HL-60/S4 treated with retinoic acid at 250 ng/mL for 4 days and 3 days (cell line): Measurements from ENCODE around the gene HIF3A.
"Not testable (repeated sequence)": the region's sequence is repeated elsewhere in the genome, so short reads cannot be mapped to it uniquely, and the experiment has no call there.

Experiments
- in situ Hi-C: fragments of 300-500 bp; cut with MboI; formaldehyde crosslinking; loops from 2 replicates; pipeline ENCODE4 v1.7.0; 2022; ENCODE audit warnings: low sequenced_read_pairs

HIF3A gene

GRCh38 chr19:46321653-46322052, 24.8 kb downstream of the HIF3A start:
- in situ Hi-C loops = no loop called here

GRCh38 chr19:46323227-46323626, 26.4 kb downstream of the HIF3A start:
- in situ Hi-C loops = not testable (repeated sequence)

GRCh38 chr19:46324277-46324676, 27.4 kb downstream of the HIF3A start:
- in situ Hi-C loops = no loop called here

GRCh38 chr19:46326608-46327007, 29.8 kb downstream of the HIF3A start:
- in situ Hi-C loops = no loop called here

GRCh38 chr19:46328079-46328478, 31.2 kb downstream of the HIF3A start:
- in situ Hi-C loops = no loop called here

- in situ Hi-C loops = no loop called here
Measured at GRCh38 chr19:46330319-46330918, 33.6 kb downstream of the HIF3A start.

GRCh38 chr19:46337487-46337886, 40.6 kb downstream of the HIF3A start:
- in situ Hi-C loops = no loop called here

- in situ Hi-C loops = no loop called here
Measured at GRCh38 chr19:46339446-46339845, 42.6 kb downstream of the HIF3A start.

- in situ Hi-C loops = no loop called here
Measured at GRCh38 chr19:46340051-46340659, 43.3 kb downstream of the HIF3A start.

GRCh38 chr19:46341937-46342336, 45.1 kb downstream of the HIF3A start:
- in situ Hi-C loops = no loop called here

- in situ Hi-C loops = no loop called here
Measured at GRCh38 chr19:46344363-46344762, 47.5 kb downstream of the HIF3A start.

- in situ Hi-C loops = no loop called here
Measured at GRCh38 chr19:46345157-46345556, 48.3 kb downstream of the HIF3A start.

GRCh38 chr19:46346821-46347571, 50.2 kb downstream of the HIF3A start, which contains the start of gene PPP5C:
Gene PPP5C, plus strand, starts transcription at chr19:46347087. Its CDS starts 10 bp downstream, at chr19:46347097.
- in situ Hi-C loops = no loop called here

GRCh38 chr19:46347572-46347883, 50.7 kb downstream of the HIF3A start:
- in situ Hi-C loops = no loop called here

GRCh38 chr19:46347985-46348384, 51.1 kb downstream of the HIF3A start:
- in situ Hi-C loops = no loop called here

GRCh38 chr19:46349311-46349993, 52.6 kb downstream of the HIF3A start:
- in situ Hi-C loops = no loop called here

- in situ Hi-C loops = no loop called here
Measured at GRCh38 chr19:46350029-46350757, 53.4 kb downstream of the HIF3A start.

- in situ Hi-C loops = no loop called here
Measured at GRCh38 chr19:46350758-46351159, 53.9 kb downstream of the HIF3A start.

- in situ Hi-C loops = no loop called here
Measured at GRCh38 chr19:46351241-46352041, 54.6 kb downstream of the HIF3A start.
